ENCODE measurements around the gene STAT1.

Gene STAT1

GRCh38 chr2:190953257-190953656 is 60.7 kb downstream of the STAT1 start:
- no peak for DNase-seq

GRCh38 chr2:190950566-190950991 is 63.4 kb downstream of the STAT1 start:
- DNase-seq, result no peak

GRCh38 chr2:190948671-190949070 is 65.3 kb downstream of the STAT1 start:
- DNase-seq, result no peak

- DNase-seq, result no peak
Observed at GRCh38 chr2:190947711-190948251, 66.2 kb downstream of the STAT1 start.

- DNase-seq, result no peak
Observed at GRCh38 chr2:190947141-190947540, 66.8 kb downstream of the STAT1 start.

- no peak for DNase-seq
Observed at GRCh38 chr2:190943706-190944105, 70.3 kb downstream of the STAT1 start.

- no peak for DNase-seq
Observed at GRCh38 chr2:190942697-190943096, 71.3 kb downstream of the STAT1 start.

GRCh38 chr2:190941571-190941970 is 72.4 kb downstream of the STAT1 start:
- no peak for DNase-seq

GRCh38 chr2:190940454-190940853 is 73.5 kb downstream of the STAT1 start:
- DNase-seq, result no peak

- no peak for DNase-seq
Observed at GRCh38 chr2:190938771-190939335, 75.1 kb downstream of the STAT1 start.

GRCh38 chr2:190935054-190935453 is 78.9 kb downstream of the STAT1 start:
- no peak for DNase-seq

- no peak for DNase-seq
Observed at GRCh38 chr2:190933361-190933760, 80.6 kb downstream of the STAT1 start.

- no peak for DNase-seq
Observed at GRCh38 chr2:190932514-190932913, 81.5 kb downstream of the STAT1 start.

GRCh38 chr2:190930411-190930810 is 83.6 kb downstream of the STAT1 start:
- DNase-seq, result no peak

- DNase-seq, result no peak
Observed at GRCh38 chr2:190929919-190930318, 84.1 kb downstream of the STAT1 start.

- no peak for DNase-seq
Observed at GRCh38 chr2:190927301-190927700, 86.7 kb downstream of the STAT1 start.

- no peak for DNase-seq
Observed at GRCh38 chr2:190922376-190922775, 91.6 kb downstream of the STAT1 start.

GRCh38 chr2:190920085-190920484 is 93.9 kb downstream of the STAT1 start:
- no peak for DNase-seq
